Activated CD8-positive, alpha-beta memory T cell treated with anti-CD3 and anti-CD28 coated beads for 48 hours (primary cell): ENCODE data around the gene DEGS2.

Source experiments
- DNase-seq, 3 experiments: peaks; one replicate each; pipeline ENCODE4 v3.0.0-alpha.2; 2020; ENCODE audit warnings: low read depth in 2 of 3, low spot score in 2 of 3

Gene DEGS2

DNA sequence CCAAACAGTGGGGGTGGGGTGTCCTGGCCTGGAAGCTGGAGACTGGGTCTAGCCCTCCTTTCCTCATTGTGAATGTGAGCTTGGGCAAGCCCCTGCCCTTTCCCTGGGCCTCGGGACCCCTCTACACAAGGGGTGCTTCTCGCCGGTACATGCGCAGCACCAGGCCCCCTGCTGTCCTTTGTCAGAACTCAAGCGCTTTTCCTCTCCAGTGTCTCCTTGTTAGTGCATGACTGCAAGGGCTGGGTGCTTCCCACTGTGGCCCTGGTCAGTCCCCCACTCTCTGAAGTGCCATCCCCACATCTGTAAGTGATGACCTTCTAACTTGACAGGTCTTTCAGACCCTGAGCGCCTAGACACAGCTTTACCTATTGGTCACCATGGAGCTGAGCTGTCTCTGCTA lies 44.2 kb downstream of the DEGS2 start:
- no peak for DNase-seq

DNA sequence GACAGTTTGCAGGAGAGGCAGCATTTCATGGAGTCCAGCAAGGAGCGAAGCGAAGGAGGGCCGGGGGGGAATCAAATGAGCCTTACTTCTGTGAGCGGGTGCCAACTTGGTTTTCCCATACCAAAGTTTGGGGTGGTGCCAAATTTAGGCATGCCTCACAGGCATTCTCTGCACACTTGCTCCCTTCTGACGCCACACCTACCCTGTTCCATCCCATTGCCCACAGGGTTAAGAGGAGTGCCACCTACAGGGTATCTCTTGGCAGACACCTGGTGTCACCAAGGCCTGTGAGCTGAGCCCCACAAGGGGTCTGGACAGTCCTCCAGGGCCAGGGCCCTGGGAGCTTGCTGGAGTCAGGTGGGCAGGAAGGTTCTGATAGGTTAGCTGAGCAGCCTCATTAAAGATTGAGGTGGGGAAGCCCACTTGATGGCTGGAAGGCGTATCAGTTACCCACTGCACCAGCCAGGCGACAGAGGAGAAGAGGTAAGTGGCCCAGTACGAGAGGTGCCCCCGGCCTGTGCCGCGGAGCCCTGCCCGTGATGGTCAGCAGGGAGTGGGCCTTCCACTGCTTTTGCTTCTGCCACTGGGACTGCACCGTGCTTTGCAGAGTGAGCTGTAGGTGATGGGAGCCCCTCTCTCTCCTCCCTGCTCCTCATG lies 45.2 kb downstream of the DEGS2 start:
- no peak for DNase-seq

DNA sequence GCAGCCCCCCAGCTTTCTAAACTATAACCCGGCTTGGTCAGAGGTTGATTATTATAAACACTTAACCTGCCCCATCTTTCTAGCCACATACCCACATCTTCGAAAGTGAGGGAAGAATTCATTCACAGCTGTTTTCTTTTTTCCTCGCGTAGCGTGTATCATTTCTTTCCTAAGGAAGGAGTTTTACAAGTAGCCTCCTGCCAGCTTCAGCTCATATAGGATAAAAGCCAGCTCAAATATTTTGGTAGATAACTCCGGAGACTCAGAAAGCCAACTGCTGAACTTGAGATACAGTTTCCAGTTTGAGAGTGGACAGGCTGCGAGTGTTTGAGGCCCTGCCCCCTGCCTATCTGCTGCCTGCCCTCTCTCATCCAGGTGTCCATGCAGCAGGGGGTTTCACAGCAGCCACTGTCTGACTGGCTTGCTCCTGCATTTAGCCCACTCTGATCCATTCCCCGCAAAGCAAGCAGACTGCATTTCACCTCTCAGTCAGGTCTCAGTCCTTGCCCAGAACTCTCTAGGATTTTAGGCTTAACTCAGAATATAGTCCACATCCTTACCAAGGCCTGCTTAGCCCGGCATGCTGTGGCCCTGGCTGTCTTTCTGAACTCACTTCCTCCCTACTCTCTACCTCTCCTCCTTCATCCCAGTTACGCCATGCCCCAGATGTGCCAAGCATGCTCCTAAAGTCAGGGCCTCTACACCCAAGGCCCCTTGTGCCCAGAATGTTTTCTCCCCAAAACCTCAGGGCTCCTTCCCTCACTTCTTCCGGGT lies 47.3 kb downstream of the DEGS2 start:
- no peak for DNase-seq

DNA sequence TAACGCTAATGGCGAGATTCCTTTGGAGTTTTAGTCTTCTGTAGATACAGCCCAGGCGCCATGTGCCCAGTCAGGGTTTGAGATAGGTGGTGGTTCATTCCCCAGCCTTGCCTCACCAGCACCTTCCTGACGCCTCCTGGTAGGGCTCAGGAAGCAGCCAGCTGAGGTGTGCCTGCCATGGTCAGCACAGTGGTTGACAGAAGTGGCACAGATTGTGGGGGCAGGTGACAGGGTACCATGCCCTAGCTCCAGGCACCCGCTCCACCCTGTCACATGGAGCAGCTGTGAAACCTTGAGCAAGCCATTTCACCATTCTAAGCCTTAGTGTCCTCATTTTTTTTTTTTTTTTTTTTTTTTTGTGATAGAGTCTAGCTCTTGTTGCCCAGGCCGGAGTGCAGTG lies 48.6 kb downstream of the DEGS2 start:
- DNase-seq: no peak

DNA sequence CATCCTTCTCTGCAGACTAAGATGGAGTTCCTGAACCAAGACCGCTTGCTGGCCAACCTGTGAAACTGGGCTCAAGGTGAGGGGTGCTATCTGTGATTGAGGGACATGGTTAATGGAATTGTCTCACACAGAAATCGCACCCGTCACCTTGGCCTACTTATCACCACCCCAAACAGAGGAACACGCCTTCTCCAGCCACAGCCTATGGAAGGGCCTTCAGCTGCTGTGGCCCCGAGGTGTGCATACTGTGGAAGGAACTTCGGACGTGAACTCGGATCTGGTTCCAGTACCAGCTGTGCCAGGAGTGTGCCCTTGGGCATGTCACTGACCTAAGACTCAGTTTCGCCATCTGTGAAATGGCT lies 49.9 kb downstream of the DEGS2 start:
- DNase-seq: no peak

DNA sequence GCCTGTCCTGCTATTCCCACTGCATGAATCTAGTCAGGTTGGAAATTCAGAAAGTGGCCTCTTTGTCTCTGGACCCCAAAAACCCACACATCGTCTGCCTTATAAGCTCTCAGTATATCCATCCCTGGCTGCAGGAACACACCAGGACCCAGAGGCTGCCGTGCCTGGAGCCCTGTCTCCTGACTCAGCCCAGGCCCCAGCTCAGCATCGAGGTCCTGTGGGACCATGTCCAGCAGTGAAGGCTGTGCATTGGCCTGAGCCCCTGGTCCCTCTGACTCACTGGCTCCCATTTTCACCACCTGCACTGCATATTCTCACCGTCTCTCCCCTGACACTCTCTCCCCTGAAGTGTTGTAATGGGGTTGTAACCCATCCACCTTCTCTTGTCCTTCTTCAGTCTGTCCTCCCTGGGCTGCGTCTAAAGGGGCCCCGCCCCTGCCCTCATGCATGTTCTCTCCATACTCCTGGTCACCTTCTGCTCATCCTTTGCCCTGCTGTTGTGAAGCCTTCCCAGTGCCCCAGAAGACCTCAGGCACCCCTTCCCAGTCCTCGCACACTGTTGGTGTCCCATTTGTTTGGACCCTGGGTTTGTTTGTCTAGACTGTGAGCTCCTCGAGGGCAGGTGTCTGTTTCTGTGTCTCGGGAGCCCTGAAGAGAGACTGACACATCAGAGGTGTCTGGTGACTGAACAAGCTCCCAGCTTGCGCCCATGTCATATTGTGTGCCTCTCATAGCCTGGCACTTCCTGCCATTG lies 50.4 kb downstream of the DEGS2 start:
- DNase-seq: no peak

DNA sequence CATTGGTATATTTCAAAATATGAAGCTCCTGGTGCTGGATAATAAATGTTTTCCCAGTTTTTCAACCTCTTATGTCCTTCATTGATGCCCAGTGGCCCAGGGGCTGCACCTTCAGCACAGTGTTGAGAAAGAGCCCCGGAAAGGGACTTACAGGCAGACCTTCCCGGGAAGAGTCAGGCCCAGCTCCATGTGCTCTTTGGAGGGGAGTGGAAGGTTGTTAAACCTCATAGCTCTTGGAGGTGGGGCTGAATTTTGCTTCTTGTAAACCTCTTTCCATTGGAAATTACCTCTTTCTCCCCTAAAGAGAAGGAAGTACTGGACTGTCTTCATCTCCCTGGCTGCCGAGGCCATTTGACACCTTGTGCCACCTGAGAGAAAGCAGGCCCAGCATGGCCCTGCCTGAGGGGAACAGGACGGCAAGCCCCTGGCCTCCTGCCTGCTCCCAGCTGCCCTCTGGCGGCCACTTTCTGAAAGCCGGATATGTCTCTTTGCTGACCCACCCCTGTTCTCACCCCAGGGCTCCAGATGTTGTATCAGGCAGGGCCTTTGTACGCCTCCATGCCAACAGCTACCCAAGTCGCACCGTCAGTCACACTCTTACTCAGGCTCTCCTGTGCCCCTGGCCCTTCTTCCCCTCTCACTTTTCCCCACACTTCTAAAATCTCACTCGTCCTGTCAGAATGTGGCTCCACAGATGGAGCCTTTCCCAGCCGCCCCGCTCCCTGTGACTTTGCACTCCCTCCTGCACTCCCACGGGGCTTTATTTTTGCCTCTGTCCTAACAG lies 51.2 kb downstream of the DEGS2 start:
- DNase-seq: peak; percentile 69 to 87 (median 74)

DNA sequence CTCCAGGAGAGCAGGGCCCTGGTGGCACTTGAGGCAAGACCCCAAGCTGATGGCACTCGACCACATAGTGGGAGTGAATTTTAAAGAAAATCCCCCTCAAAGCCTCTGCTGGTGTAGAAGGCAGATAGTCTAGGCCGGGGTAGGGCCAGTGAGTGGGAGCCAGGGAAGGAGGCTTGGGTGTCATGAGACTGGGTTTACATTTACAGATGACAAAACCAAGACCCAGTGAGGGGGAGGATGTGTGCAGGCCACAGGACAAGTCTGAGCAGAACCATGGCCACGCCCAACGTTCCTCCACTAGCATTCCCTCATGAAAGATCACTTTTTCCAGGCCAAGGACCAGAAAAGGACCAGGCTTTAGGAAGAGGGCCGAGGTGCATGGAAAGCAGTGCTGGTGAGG lies 52.2 kb downstream of the DEGS2 start:
- no peak for DNase-seq

DNA sequence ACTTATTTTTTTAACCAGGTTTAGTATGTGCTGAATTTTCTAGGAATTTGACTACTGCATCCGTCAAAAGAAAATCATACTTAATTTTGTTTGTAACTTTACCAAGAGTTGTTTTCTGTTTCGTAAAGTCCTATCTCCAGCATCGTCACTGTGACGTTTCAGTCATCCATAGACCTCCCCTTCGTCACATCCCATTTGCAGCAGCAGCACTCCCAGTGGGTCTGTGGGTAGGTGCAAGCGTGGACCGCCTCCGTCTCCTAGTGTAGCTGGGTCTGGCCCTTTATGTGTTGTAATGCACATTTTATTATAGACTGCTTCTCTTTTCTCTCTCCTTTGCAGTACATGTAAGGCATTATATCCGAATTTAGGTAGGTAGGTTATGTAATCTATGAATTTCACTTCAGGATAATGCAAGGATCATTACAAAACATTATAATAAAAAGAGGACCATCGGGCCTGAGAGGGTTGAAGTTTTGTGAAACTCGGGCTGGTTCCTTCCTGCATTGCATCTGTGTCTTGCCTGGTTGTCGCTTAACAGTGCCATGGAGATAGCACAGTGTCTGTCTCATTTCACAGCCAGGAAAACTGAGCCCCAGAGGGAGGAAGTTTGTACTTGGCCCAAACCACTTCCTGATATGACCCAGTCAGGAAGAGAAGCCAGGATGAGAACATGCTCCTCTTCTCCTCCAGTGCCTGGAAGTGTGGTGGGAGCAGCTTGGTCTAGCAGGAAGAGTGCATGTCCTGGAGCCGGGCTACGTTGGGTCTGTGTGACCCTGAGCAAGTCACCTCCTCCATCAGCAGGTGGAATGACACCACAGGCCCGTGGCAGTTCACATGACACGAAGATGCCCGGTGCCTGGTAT lies 53.0 kb downstream of the DEGS2 start:
- no peak for DNase-seq

DNA sequence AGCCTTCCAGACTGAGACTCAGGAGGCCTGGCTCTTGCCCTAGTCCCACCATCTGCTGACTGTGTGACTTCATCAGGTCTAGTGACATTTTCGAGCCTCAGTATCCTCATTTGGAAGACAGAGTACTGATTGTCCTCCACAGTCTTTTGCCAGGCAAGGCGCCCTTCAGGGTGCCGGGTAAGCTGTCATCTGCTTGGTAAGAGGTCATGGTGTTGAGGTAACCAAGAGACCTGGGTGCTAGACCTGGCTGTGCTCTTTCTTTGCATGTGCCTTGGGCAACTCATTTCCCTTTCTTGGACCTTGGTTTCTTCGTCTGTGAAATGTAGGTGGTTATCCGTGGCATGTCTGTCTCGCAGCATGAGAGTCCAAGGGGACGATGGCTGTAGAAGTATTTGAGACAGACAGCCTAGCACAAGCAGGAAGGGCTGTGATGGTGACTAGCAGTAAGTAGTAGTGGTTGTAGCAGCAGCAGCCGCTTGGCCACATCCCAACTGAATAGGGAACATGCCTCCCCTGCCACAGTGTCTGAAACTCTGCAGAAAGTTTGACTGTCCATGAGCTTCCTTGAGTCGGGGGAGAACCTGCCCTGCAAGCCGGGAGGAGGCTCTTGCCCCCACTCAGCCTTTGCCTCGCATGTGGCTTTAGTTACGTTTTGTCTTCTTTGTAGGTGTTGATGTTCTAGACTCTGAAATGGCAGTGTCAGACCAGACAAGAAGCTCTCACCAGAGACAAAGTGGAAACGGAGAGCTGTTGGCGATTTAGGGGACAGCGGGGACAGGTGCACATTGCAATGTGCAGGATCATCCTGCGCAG lies 53.9 kb downstream of the DEGS2 start:
- no peak for DNase-seq

DNA sequence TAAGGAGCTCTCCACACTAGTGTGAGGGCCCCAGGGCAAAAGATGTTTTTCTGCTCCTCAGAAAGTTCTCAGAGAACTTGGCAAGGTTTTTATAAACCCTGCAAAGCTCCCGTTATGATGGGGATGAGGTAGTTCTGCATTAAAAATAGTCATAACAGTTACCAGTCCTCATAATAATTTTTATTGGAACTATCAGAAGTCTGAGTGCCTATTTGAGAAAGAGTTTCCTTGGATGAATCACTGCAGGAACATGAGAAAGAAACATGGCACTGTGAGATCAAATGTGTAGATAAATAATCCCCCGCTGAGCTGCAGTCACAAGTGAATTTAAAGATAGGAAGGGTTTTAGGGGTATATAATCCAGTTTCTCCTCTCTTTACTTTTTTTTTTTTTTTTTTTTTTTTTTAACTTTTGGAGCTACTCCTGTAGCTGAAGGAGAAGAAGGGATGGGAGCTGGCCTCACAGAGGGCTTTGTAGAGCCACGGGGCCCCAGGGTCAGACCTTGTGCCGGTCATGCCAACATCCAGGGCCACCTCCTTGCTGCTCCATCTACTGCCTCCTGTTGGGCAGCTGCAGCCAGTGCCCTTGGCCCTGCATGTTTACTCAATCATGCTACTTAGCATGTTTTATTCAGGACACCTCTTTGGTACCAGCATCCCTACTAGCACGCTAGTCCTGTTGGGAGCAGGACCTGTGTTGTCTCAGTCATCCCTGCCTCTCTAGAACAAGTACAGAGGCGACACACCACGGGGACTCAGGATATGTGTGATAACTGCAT lies 54.7 kb downstream of the DEGS2 start:
- DNase-seq: no peak

DNA sequence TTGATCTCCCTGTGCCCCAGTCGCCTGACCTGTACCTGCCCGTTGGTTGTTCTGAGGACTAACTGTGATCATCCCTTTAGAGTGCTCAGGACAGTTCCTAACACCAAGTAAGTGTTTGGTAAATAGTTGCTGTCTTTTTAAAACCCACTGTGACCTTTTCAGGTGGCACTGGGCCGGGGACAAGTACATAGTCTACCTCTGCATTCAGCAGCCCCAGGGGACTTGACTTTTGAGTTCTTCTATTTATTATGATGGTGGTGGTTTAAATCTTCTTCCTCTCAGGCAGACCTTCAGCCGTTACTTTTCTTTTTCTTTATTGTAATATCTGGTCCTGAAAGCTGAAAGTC lies 55.5 kb downstream of the DEGS2 start:
- DNase-seq: no peak

DNA sequence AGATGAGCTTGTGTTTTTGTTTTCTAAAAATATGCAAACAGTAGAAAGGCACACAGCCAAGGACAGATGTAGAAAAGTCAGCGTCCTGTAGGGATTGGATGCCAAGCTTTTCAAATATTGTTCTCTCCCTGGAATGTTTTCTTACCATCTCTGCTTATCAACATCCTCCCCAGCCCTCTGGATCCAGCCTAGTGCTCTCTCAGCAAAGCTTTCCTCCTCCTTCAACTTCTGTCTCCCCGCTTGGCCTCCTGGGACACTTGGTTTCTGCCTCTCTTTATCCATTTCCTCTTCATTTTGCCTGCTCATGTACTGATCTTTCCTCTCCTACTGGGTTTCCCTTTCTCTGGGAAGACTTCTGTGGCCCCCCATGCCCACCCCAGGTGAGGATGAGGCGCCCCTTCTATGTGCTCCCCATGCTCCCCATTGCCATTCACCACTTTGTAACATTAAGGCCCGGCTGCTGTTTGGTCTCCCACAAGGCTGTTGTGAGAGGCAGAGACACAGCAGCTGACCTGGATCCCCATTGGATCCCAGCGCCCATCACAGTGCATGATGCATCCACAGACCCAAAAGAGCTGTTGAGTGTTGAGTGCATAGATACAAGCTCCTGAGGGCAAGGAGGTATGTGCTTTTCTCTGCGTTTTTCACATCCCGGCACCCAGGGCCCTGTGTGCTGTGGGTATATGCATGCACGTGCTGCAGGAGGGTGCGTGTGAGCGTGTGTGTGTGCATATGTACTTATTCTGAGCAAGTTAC lies 56.0 kb downstream of the DEGS2 start:
- DNase-seq: no peak

DNA sequence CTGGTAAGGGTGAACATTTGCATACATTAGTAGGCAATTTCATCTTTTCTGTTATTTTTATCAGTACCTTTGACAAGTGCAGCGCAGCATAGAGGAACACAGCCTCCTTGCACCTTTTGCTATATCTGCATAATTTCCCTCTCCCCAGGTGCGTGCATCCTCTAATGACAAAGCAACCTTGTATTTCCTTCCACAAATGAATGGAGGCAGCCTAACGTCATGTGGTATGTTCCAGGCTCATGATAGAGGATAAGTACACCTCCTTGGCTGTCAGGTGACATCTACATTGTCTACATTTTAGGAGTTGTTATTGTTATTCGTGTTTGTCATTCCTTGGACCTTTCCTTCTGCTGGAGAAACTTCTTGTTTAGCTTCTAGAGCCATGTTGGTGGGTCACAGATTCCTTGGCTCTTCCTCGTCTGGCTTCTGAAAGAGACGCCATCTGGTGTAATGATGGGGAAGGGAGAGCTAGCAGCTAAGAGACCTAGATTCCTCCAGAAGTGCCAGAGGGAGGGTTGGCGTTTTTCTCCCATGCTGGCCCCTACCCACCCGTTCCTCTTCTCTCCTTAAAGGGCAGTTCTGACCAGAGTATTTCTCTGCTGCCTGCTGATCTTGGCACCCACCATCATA lies 57.2 kb downstream of the DEGS2 start:
- DNase-seq: no peak

DNA sequence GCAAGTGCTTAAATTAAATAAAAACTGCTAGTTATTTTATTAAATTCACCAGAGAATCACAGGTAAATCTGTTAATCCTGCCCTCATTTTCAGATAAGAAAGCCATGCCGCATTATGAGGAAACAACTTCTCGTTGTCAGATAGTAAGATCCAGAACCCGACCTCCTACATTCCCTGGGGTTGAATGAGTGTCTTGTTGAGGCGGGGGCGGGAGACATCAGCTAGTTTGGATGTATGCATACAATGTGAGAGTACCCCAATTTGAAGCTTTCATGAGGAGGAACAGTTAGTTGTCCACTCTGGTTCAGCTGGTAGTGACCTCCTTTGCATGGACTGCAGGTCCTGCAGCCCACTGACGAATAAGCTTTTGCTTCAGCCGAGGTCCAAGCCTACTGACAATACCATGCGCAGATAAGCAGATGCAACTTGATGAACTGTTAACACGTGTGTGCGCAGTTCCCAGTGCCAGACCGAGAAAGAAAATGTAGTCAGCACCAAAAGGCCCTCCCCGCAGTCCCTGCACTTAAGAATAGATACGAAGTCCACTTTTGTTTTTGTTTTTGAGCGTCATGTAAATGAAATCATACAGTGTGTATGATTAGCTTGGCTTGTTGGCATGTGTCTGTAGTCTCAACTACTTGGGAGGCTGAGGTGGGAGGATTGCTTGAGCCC lies 59.3 kb downstream of the DEGS2 start:
- no peak for DNase-seq

DNA sequence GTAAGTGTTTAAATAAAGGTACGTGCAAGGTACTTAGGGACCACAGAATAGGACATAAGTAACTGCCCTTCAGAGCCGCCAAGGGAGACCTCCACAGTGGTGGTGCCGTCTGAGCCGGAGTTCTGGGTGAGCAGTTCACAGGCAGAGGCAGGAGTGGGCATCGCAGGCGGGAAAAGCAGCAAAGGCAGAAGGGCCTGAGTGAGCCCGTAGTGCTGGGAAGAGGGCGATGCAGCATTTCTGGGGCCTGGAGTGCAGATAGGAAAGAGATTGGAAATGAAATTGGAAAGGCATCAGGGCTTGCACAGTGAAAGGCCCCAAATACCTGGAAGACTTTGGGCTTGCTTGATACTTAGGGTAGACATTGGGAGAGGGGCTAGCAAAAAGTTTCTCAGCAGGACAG lies 61.3 kb downstream of the DEGS2 start:
- DNase-seq: no peak

DNA sequence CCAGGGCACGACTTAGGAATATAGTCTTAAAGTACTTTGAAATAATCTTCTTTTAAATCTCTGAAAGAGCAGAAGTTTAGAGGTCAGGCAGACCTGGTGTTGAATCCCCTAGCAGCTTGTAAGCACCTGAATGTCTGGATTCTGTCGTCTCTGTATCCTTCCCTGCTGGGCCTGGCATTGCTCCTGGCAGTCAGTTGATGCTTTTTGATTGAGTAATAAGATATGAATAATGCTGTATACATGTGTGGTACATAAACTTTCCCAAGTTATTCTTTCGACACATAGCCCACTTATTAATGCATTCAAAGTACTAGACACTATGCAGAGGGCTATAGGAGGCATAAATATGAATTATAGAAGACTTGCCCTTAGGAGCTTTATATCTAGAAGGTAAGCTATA lies 62.8 kb downstream of the DEGS2 start:
- no peak for DNase-seq
